ENCODE data around the gene IL16.
"Not testable (repeated sequence)": the region's sequence is repeated elsewhere in the genome, so short reads cannot be mapped to it uniquely, and the experiment has no call there.

IL16 gene

DNA sequence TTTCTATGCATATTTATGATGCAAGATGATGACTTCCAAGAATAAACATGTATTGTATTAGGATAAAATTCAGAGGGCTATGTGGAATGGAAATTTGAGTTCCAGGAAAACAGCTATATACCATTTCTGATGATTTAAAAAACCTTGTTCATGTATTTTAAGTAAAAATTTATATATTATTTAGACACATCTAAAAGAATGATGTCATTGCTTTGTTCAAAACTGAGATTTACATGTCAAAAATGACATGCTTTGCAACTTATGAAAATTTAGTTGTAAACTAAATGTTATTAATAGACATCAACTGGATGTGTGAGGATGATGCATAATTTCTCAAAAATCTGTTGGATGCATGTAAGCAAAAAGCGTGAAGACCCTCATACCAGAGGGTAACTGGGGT, 125.0 kb downstream of the IL16 start:
- DNase-seq: no peak

DNA sequence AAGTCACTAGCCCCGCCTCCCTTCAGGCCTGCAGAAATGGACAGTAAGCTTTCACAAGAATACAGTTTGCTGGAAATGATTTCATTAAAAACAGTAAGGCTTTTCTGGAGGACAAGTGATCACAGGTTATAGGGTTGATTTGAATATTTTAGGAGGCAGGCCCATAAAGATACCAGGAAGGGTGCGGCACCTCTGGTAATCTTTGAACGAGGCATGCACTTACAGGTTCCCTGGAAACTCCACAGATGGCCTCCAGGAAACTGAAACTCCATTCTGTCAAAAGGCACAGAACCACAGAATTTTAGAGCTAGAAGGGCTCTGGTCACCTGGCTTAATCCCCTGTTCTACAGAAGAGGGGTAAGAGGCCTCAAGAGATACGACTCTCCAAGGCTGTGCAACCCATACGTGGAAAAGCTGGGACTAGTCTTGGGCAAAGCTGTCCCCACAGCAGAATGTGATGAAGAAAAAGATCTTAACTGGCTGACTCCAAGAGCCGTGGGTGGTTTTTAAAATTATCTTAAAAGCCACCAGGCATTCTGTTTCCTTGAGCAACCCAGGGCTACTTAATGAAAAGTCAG, 126.1 kb downstream of the IL16 start:
- DNase-seq: no peak

DNA sequence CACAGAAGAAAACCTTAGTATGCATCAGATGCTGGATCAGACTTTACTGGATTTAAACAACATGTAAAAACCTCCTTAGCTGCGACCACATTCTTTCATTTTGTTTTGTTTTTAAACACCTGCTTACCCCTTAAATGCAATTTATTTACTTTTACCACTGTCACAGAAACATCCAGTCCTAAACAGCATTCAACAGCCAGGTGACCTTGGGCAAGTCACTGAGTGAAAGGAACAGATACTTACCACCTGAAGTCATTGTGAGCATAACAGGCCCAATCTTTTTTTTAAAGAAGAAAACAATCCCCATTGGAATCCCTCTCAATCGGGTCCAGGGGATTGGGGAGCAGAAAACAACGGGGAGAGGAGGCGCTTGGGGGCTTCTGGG, 126.9 kb downstream of the IL16 start:
- no peak for DNase-seq

DNA sequence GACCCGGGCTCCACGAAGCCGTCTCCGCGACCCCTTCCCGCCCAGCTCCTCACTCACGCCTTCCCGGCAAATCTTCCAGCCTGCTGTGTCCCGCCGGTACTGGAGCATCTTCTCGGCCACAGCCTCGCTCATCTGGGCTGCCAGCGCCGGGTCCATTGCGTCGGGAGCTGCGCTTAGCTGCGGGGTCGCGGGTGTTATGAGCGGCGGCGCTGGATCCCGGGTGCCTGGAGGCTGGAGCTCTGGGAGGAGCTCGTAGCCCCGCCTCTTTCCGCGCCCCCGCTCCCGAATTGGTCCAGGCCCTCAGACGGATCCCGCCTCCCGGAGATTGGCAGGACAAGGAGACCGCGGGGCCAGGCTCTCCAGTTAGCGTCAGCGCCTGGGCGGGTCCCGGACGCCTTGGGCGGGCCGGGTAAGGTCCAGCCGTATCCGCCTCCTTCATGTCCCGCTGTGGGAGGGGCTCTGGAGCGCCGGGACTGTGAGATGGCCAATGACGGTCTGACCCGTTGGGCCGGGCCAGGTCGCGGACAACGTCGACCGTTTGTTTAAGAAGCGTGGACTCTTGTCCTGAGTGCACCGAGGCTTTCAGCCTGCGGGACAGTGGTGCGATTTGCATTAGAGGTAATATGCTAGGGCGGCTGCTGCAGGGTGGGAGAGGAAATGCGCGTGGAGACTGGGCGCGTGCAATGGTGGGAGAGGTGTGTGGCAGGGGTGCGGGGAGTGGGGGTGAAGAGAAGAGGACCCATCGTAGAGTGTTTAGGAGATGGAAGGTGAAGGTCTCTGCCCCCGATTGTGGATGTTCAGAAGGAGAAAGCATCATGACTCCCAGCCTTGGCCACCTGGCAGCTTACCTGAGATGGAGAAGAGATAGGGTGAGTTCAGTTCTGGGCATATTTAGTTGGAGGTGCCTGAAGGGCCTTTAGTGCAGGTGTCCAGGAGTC, 127.5 kb downstream of the IL16 start, which contains the start of gene STARD5:
TSS of gene STARD5 (minus strand) at position 198 of the 938 bp plus-strand sequence. CDS start at position 156, 42 bp downstream.
- DNase-seq: peak; percentile 77 to 85

DNA sequence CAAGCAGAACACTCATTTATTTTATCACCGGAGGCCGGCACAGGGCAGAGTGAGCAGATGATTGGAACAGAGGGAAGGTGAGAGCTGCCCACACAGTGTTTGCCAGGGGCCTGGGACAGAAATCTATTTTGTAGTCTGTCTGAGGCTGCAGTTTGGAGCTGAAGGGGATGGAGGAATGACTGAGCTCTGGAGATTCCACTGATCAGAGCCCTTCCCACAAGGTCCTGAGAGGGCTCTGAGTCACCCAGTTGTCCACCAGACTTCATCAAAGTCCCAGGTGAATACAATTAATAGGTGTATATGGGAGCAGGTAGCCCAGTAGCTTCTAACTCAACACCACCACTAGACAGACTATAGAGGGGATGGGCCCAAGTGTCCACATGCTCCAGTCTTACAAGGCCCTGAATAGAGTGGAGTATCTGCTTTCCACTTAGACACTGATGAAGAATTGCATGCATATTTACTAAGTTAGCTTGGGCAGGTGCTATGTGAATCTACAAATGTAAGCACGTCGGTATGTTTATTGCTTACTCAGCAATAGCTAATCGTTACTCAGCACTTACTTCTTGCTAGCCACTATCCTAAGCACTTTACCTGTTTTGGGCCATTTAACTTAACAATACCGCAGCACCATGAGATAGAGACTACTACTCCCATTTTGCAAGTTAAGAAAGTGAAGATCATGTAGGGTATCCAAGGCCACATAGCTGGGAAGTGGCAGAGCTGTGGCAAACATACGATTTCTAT, 130.0 kb downstream of the IL16 start:
- DNase-seq: no peak

DNA sequence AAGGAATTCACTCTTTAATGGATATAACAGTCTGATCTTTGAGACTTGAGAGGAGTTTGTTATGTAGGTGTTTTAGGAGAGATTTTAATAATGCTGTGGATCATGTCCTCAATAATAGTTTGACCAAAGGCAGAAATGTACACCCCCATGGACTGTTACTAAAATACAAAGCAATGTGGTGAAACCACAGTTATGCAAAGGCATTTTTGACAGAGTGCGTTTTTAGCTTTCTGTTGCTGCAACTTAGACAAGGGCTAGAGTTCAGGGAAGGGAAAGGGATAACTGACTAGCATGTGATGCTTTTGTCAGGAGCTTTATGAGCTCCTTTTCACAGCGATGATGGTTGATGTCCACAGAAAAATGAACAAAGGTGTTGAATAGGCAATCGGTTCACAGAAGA, 130.8 kb downstream of the IL16 start:
- no peak for DNase-seq

DNA sequence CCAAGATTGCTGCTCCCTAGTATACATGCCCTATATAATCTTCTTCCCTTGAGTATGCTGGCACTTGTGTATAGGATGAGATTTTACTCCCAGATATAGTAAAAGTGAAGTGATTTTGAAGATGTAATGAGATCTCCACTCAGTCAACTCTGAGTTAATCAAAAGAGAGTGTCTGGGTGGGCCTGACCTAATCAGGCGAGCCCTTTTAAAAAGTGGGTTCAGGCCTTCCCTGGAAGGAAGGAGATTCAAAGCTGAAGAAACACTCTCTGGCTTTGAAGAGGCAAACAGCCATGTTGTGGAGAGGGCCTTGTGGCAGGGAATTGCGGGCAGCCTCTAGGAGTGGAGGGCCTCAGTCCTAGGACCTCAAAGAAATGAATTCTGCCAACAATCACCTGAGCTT, 132.8 kb downstream of the IL16 start:
- DNase-seq: no peak

DNA sequence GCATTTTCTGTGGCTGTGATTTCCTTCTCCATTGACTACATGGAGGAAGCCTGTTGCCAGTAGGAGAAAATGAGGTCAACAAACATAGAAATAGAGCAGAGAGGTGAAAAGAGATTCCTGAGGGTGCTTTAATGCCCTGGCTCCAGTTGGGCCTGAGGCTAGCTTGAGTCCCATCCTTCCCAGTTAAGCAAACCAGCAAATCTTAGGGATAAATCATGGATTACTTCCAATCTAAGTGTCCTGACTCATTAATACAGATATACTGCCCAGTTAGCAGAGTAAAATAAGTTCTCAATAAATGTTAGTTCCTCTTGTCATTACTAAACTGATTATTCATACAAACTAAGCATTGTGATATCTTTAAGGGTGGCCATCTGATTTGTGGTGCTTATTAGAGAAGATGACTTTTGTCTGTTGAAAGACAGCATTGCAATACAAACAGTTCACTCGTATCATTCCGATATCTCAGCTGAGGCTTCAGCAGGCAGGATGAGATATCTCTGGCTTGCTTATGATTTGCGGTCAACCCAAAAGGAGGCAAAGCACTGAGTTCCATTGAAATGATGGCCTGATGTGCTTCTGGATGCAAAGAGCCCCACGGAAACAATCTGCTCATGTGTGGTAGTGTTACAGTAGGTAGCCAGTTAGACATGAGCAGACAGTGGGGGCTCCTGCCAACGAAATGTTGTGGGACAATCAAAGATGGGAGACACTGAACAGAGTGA, 133.8 kb downstream of the IL16 start:
- no peak for DNase-seq

DNA sequence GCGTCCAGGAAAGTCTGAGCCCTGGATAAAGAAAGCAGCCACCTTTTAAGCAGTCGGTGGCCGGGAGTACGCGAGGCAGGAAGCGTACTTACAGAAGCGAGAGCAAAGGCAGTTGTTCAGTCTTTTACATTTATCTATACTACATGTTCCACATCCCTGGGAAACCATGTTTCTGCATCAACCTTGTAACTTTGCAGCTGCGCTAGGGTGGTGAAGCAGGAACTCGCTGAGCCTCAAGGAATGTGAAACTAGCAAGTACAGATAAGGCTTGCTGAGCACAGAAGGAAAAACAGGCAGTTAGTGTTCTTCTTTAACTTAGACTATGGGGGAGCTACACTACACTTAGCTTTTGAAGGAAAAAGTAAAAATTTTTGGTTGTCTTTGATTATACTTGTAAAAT, 134.5 kb downstream of the IL16 start:
- DNase-seq: not testable (repeated sequence)

DNA sequence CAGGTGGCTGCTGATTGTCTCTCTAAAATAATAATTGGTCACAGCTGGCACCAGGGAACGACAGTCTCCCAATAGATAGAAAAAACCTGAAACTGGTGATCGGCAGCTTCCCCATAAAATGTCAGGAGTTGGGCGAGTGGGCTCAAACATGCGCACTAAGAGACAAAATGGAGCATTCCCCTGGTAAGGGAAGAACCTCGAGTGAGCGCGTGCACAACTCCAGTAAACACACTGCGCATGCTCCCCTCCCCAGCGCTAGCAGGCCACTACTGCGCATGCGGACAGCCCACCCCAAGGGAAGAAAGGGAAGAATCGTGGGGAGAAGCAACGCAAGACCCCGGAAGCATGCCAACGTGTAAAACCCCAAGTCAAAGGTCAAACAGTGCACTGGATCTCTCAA, 134.9 kb downstream of the IL16 start:
- DNase-seq: no peak

DNA sequence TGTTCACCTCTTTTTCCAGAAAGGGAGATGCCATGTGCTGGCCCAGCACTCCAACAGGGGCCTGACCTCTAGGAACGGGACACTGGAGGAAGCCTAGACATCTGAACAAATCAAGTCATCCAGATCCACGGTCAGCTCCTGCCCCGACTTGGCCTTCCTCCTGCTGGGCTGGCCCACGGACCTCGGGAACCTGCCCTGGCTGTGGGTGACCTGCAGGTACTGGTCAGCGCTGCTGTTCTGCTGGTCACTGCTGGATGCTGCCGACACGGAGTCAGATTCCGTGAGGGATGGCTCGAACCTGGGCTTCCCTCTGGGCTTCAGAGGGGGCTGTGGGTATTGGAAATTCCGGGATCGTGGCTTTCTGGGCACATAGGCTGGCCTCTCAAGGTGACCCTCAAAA, 135.6 kb downstream of the IL16 start:
- no peak for DNase-seq

DNA sequence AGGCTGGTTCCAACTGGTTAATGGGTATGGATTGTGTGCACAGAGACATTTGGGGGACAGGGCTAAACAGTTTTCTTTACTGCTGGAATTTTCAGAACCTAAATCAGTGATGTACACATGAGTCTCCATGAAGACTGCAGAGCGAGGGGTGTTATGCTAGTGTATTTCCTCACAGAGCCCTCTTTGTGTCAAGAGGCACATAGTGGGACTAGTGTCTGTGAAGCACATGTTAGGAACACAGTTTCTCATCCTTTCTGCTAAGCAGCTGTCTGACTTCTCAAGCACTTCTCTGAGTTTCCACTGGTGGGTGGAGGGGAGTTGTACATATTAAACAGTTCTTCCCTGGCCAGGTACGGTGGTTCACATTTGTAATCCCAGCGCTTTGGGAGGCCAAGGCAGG, 136.7 kb downstream of the IL16 start:
- DNase-seq: no peak

DNA sequence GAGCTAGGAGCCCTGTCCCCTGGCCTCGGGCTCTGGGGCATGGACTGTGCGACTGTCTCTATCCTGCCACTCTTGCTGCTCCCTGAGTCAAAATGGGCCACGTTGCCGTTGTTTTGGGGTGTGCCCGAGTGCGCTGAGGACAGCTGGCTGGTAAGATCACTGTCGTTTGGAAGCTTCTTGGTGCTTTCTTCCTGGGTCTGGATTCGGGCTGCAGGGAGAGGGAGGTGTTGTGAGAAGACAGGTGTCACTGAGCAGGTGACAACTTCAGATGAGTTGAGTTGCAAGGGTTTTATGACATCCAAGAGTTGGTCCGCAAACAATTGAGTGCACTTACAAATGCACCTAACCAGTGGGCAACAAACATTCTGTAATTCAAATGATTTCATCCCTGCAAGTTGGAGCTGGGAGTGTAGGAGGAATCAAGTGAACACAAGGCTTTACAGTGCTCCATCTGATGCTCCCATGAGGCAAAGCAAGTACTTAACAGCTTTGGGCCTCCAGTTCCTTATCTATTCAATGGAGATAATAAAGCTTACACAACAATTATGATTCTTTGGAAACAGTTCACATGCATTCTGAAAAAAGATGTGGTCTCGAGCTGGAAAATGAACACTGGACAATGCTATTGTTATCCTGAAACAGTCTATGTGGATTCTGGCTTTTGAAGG, 138.2 kb downstream of the IL16 start:
- DNase-seq: no peak

DNA sequence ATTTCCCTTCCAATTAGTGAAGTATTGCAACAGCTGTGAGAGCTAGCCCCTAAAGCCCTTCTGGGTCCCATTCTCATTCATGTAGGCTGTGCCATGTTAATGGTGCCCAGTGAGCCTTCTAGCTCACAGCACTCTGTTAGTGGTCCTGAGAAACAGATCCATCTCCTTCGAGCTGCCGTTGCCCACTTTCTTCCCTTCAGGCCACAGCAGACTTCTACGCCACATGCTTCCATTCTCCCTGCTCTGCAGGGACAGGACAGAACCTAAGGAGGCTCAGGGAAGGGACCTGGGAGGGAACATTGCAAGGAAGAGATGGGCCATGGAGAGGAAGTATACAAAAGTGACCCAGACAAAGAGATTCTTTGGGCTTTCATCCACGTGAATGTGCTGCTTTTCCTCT, 139.0 kb downstream of the IL16 start:
- DNase-seq: no peak

DNA sequence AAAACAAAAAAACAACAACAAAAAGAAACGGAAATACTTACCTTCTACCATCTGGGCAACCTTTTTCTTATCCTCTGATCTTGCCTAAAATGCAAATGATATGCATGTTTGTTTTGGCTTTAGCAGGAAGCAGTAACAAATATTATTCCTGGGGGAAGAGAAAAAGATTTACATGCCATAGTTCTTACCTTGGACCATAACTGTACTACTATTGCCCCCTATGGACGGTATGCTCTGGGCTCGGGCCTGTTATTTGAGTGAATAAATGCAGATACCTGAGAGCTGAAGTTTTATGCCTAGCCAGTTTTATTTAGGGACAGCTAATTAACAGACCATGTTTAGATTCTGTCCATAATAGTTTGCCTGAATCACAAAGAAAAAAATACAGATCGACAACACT, 139.9 kb downstream of the IL16 start:
- no peak for DNase-seq

DNA sequence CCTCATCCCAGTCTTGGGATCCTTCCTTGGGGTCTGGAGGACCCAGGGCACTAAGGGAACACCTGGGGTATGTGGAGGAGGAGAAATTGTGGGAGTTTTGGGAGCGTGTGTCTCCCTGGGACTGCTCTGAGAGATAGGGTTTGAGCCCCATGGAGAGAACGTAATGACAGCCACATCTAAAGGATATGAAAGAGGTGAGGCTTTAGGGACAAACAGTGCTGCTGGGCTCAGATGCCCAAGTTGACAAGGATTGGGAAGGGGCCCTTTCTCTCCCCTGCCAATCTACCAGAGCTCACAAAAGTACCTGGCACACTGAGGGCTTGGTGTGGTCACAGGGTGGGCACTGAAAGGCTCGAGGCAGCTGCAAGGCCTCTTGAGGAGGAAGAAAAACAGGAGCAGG, 140.6 kb downstream of the IL16 start:
- DNase-seq: no peak

DNA sequence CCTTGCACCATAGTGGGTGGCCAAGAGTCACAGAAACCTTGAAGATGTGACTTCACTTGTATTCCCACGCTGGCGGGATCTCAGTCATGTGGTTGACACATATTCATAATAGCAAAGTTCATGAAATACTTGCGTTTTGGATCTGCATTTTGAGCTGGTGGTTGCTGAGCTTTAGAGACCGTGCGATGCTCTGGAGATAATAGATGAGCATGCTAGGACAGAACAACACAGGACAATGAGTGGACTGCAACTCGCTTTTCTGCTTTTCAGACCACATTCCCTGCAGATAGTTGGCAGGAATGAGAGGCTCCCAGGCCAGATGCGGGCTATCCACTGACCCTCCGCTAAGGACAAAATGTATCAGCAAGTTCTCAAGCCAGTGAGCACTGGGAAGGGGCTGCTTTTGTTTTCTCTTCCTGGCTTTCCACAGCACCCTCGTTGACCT, 141.1 kb downstream of the IL16 start:
- no peak for DNase-seq

DNA sequence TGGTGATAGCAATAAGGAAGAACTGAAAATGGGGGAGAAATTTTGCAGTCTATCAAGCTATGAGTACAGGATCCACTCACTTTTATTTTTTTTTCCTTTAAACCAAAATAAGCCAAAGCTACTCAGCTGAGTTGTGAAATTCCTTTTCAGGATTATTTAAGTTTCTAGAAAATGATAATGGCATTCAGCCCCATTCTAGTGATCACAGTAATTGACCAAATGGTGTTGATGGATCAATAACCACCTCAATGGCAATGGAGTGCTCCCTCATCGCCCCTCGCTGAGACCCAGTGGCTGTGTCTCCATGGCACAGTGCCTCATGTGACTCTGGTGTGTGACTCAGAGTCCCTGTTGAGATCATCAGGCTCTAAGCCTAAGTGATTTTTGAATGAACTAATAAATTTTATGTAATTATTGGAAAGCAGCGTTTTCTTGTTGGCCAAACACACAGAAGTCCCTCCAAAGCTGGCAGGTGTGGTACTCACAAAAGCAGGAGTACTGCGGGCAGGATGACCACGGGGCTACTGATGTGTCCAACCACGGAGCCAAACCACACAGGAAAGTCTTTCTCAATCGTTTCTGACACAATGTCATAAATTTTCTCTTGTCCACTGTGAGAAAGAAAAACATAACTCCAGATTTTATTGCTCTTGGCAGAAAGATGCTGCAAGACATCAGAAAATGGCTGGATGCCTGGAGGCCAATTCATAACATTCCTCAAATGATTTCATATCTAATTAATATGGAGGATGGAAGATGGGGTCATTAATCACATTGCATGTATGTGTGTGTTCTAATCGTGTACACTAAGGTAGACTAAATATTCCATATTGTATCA, 141.7 kb downstream of the IL16 start:
- DNase-seq: no peak

DNA sequence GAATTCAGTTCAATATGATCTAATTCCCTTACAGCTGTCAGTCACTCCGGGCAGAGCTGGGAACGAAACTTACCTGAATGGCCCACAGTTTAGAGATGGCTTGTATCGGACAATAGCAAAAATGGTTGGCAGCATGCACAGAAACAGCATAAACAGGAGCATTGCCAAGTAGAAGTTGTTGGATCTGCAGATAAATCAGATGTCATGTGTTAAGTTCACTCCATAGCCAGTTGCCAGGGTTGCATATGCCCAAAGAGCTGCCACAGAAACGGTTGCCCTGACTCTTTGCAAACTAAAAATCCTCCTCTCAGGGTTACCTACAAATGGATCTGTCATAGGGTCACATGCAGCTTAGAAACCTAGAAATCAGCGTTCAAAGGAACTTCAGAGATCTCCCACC, 142.6 kb downstream of the IL16 start:
- no peak for DNase-seq

DNA sequence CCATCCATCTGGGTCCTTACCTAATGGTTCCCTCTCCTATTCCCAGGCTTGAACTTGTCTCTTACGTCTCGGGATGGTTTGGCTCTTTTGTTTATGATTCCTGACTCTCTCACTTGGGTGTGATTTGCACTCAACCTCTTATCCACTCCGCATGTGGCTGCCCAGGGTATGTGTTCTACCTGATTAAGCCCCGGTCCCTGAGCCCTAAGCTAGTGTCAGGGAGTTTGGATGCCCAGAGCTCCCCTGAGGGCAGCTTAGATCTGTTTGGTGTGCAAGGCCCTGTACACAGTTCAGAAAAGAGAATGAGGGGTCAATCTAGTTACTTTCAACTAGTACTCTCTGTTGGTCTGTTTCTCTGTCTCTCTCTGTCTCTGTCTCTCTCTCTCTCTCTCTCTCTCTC, 143.2 kb downstream of the IL16 start:
- no peak for DNase-seq

DNA sequence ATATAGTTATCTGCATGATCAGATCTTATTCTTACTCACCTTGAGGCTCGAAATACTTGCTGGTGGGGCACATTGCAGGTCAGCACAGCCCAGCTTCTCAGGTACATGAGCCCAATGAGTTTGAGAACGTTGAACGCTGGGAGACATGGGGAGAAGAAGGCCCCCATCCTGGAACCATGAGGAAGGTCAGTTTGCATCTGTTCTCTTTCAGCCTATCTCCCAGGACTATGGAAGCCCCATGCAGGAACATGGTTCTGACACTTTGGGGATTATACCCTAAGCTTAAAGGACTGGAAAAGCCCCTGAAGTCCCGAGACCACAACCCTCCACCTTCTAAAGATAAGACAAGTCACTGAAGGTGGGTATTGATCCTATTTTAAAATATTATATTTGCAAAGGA, 144.7 kb downstream of the IL16 start:
- DNase-seq: no peak

DNA sequence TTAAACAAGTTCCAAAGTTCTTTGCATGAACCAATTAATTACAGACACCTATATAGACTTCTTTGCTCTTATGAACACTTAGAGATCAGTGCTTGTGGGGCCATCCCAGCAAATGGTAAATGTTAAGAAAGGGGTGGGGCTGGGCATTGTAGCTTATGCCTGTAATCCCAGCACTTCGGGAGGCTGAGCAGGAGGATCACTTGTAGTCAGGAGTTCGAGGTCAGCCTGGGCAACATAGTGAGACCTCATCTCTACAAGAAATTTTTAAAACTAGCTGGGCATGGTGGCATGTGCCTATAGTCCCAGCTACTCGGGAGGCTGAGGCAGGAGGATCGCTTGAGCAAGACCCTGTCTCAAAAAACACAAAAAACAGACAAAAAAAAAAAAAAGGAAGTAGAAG, 146.7 kb downstream of the IL16 start:
- no peak for DNase-seq
